Activated naive CD8-positive, alpha-beta T cell treated with anti-CD3 and anti-CD28 coated beads, Interleukin-2, amount 10 ng/mL, durations not matched to agents 7 days and 5 days (primary cell): Measurements from ENCODE around the gene TOE1. TPM values are rescaled to one million over a fixed set of nuclear protein-coding genes. Genes with fewer than 3 reads are reported as not detected.
"Not testable (repeated sequence)": the region's sequence is repeated elsewhere in the genome, so short reads cannot be mapped to it uniquely, and the experiment has no call there.

Experiments
- ATAC-seq: fragments of 150-1000 bp; cut with Tn5 transposase; one replicate; pipeline ENCODE4 v1.10.0; 2021; ENCODE audit warnings: low read depth, moderate library complexity
- POLR2A ChIA-PET: fragments of 350-600 bp; sonication (Branson Sonifier 250); formaldehyde crosslinking; loops from one replicate; lab custom pipeline; 2021; ENCODE audit warnings: antibody characterized with exemption; lab: Charles Lee
- DNase-seq: peaks from one replicate; pipeline ENCODE4 v3.0.0; 2021
- H3K27ac Mint-ChIP-seq: one replicate; pipeline ENCODE4 v1.8.0; 2022; ENCODE audit warnings: mild to moderate bottlenecking, mixed read lengths
- H3K27me3 Mint-ChIP-seq: one replicate; pipeline ENCODE4 v1.8.0; 2022; ENCODE audit warnings: mild to moderate bottlenecking, moderate library complexity, mixed read lengths
- H3K36me3 Mint-ChIP-seq: one replicate; pipeline ENCODE4 v1.8.0; 2021; ENCODE audit warnings: mild to moderate bottlenecking, mixed read lengths
- H3K4me1 Mint-ChIP-seq: one replicate; pipeline ENCODE4 v1.8.0; 2021; ENCODE audit warnings: mixed read lengths
- H3K4me3 Mint-ChIP-seq: one replicate; pipeline ENCODE4 v1.8.0; 2022; ENCODE audit warnings: mild to moderate bottlenecking, moderate library complexity, mixed read lengths
- H3K9me3 Mint-ChIP-seq: one replicate; pipeline ENCODE4 v1.8.0; 2021; ENCODE audit warnings: mixed read lengths
- total RNA-seq, 2 experiments: library from RNA; stranded (reverse); gene quantifications; one replicate each; pipeline ENCODE4 v1.2.3, GENCODE V29; 2021

Gene TOE1
- total RNA-seq, 2 experiments from 2014 or later, result 20.4 to 22.2 TPM

DNA sequence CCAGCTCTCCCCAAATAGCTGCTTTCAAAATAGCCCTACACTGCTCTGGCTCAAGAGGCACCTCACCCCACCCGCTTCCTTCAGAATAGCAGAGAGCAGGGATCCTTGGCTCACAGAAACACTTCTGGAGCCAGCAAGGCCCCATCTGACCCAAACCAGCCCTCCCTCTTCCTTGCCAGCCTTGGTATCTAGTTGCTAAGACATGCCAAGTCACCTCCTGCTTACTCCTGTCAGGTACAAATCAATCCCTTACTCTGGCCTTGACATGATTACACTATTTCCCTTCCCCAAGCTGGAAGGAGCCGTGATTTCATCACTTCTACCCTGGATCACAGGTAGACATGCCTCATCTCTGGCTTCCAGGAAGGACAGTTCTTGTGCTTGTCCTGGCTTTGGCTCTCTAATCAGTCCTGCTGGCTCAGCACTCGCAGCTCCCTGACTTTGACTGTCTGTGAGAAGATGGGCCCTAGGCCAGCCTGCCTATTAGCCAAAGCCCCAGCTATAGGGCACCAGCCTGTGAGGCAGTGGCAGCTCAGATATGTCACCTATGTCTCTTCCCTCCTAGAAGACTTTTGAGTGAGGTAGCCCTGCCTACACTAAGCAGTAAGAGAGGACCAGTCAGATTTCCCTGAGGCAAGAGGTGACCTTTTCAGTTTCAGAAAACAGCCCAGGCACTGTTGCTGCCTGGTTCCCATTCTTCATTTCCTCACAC lies 9.2 kb downstream of the TOE1 start:
- peaks cover 21% of the 10 kb centered on the region for H3K4me1 Mint-ChIP-seq
- H3K9me3 Mint-ChIP-seq, result no peaks in the 10 kb centered on the region
- no peak for ATAC-seq
- DNase-seq, result no peak
- H3K27ac Mint-ChIP-seq, result no peak overlapping the region
- H3K4me3 Mint-ChIP-seq, result no peak overlapping the region
- H3K27me3 Mint-ChIP-seq, result no peaks in the 10 kb centered on the region
- POLR2A ChIA-PET, result interaction anchor here (0.6 to 2.7 kb wide), 3 partner anchors 9 to 147 kb away, joined by 3 to 17 read pairs (median 6); partner anchors contain the start of genes MUTYH and TOE1
- H3K36me3 Mint-ChIP-seq, result no peaks in the 10 kb centered on the region

DNA sequence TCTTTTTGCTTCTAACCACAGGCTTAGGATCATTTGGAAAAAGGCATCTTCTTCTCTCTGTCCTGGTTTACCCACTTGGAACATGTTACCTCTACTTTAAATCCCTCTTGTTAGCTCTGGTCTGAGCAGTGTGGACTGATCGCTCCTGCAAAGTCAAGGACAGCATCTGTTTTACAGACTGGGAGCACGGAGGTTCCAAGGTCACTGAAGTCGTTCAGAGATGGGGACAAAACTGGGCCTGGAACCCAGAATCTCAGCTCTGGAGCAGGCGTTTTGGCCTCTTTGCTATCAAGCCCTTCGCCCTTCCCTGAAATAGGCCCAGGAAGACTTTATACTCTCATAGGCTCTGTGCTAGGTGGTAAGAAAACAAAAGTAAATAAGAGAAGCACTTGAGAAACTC lies 11.5 kb downstream of the TOE1 start:
- POLR2A ChIA-PET, result interaction anchor here (0.6 to 1.0 kb wide), 2 partner anchors 169 to 531 kb away, joined by 3 read pairs; no protein-coding TSS in a partner anchor
- no peak overlapping the region for H3K4me3 Mint-ChIP-seq
- DNase-seq (no peak), ATAC-seq (no peak)
- peaks cover 21% of the 10 kb centered on the region for H3K4me1 Mint-ChIP-seq
- H3K36me3 Mint-ChIP-seq, result no peaks in the 10 kb centered on the region
- no peaks in the 10 kb centered on the region for H3K27me3 Mint-ChIP-seq
- no peak overlapping the region for H3K27ac Mint-ChIP-seq
- no peaks in the 10 kb centered on the region for H3K9me3 Mint-ChIP-seq

- no peak for ATAC-seq
- no peak overlapping the region for H3K27ac Mint-ChIP-seq
- no peak for DNase-seq
- H3K4me3 Mint-ChIP-seq, result no peak overlapping the region
- H3K4me1 Mint-ChIP-seq, result peaks cover 19% of the 10 kb centered on the region
- H3K36me3 Mint-ChIP-seq, result no peaks in the 10 kb centered on the region
- no peaks in the 10 kb centered on the region for H3K27me3 Mint-ChIP-seq
- POLR2A ChIA-PET, result no interaction called here
- no peaks in the 10 kb centered on the region for H3K9me3 Mint-ChIP-seq
Measured at GRCh38 chr1:45353685-45354084, 13.7 kb downstream of the TOE1 start.

GRCh38 chr1:45354838-45355237 lies 14.9 kb downstream of the TOE1 start:
- no peak for ATAC-seq
- no peaks in the 10 kb centered on the region for H3K36me3 Mint-ChIP-seq
- no peaks in the 10 kb centered on the region for H3K9me3 Mint-ChIP-seq
- no peak overlapping the region for H3K4me3 Mint-ChIP-seq
- POLR2A ChIA-PET, result no interaction called here
- no peaks in the 10 kb centered on the region for H3K27me3 Mint-ChIP-seq
- H3K4me1 Mint-ChIP-seq, result peaks cover 16% of the 10 kb centered on the region
- H3K27ac Mint-ChIP-seq, result no peak overlapping the region
- no peak for DNase-seq

DNA sequence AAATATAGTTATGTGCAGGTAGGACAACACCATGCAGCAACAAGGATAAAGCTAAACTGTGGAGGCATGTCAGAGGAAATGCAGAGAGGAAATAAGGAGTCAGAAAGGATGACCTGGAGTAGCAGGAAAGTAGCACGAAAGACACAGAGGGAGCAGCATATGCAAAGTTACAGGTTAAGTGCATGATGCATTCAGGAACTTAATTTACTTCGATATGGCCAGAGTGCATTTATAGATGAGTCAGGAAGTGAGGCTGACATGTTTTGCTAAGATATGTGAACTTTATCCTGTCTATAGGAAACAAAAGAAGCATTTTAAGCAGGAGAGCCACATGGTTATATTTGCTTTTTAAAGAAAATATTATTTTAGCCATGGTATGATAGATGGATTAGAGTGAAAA lies 15.7 kb downstream of the TOE1 start:
- no peak for ATAC-seq
- Mint-ChIP-seq H3K27ac (no peak overlapping the region), H3K27me3 (no peaks in the 10 kb centered on the region), H3K36me3 (no peaks in the 10 kb centered on the region), H3K4me1 (peaks cover 14% of the 10 kb centered on the region), H3K4me3 (no peak overlapping the region), H3K9me3 (no peaks in the 10 kb centered on the region)
- DNase-seq, result no peak
- POLR2A ChIA-PET, result no interaction called here

DNA sequence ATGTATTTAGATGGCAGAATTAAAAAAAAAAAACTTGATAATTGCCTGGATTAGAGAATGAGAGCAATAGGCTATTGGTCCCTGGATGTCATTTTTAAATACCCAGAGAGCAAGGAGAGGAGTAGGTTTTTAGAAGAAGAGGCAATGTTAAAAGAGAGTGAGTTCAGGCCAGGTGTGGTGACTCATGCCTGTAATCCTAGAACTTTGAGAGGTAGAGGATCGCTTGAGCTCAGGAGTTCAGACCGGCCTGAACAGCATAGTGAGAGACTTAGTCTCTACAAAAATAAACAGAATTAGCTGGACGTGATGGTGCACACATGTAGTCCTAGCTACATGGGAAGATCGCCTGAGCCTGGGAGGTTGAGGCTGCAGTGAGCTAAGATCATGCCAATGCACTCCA lies 16.2 kb downstream of the TOE1 start:
- Mint-ChIP-seq H3K27ac (no peak overlapping the region), H3K4me3 (no peak overlapping the region), H3K36me3 (no peaks in the 10 kb centered on the region), H3K27me3 (no peaks in the 10 kb centered on the region), H3K9me3 (no peaks in the 10 kb centered on the region), H3K4me1 (peaks cover 13% of the 10 kb centered on the region)
- DNase-seq (no peak), ATAC-seq (no peak)
- POLR2A ChIA-PET, result no interaction called here

GRCh38 chr1:45359882-45360513 lies 20.0 kb downstream of the TOE1 start:
- Mint-ChIP-seq H3K36me3 (no peaks in the 10 kb centered on the region), H3K4me3 (no peak overlapping the region), H3K27me3 (no peaks in the 10 kb centered on the region), H3K4me1 (peaks cover 8% of the 10 kb centered on the region), H3K27ac (peak overlapping the region; percentile 5), H3K9me3 (no peaks in the 10 kb centered on the region)
- ATAC-seq, result peak; percentile 58
- DNase-seq, result no peak
- POLR2A ChIA-PET, result interaction anchor here (1.2 to 1.3 kb wide), 2 partner anchors 11 to 20 kb away, joined by 3 read pairs; partner anchors contain the start of genes MUTYH and TOE1

DNA sequence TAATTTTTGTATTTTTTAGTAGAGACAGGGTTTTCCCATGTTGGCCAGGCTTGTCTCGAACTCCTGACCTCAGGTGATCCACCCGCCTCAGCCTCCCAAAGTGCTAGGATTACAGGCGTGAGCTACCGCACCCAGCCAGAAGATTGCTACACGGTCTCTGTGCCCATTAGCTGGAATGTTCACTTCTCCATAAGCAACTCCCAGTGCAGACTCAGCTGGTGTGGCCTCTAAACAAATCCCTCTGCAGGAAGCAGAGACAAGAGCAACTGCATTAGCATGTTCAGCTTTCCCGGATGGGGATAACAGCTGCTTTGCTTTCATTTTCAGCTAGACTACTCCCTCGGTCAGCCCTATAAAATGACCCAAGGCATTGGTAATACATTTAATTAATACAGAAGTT lies 21.0 kb downstream of the TOE1 start:
- not testable (repeated sequence) for H3K4me1 Mint-ChIP-seq, DNase-seq, H3K4me3 Mint-ChIP-seq, H3K9me3 Mint-ChIP-seq, H3K27me3 Mint-ChIP-seq, ATAC-seq, H3K27ac Mint-ChIP-seq, H3K36me3 Mint-ChIP-seq
- POLR2A ChIA-PET, result interaction anchor here (0.6 to 1.3 kb wide), 3 partner anchors 12 to 139 kb away, joined by 3 to 5 read pairs (median 3); partner anchors contain the start of genes CCDC163 and MMACHC

DNA sequence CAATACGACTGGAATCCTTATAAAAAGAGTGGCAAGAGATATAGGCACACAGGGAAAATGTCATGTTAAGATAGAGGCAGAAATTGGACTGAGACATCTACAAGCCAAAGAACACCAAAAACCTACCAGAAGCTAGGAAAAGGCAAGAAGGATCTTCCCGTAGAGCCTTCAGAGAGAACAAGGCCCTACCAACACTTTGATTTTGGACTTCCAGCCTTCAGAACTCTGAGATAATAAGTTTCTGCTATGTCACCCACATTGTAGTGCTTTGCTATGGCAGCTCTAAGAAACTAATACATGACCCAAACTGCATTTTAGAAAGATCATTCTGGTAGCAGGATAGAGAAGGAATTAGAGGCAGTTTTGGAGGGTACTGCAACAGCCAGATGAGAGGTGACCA lies 24.3 kb downstream of the TOE1 start:
- ATAC-seq (no peak), DNase-seq (no peak)
- Mint-ChIP-seq H3K27me3 (no peaks in the 10 kb centered on the region), H3K9me3 (no peaks in the 10 kb centered on the region), H3K36me3 (no peaks in the 10 kb centered on the region), H3K4me3 (no peak overlapping the region), H3K4me1 (peaks cover 8% of the 10 kb centered on the region), H3K27ac (no peak overlapping the region)
- POLR2A ChIA-PET, result no interaction called here

DNA sequence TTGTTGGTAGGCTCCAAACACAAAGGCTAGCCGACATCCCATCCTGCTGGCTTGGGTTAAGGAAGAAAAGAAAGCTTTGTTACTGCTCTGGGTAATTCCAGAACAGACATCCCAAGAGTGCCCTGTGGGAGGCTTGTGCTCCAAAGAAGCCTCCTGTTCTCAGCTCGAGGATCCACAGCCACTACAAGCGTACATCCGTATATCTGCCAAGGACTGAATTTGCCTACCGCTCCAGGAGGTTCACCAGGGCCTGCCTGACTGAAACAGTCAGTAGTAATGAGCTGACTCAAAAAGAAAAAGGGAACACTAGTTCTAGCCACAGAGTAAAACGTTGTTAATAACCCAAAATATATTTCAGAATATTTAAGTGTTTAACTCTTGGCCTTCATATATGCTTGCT lies 25.1 kb downstream of the TOE1 start:
- no peaks in the 10 kb centered on the region for H3K27me3 Mint-ChIP-seq
- peaks cover 5% of the 10 kb centered on the region for H3K4me1 Mint-ChIP-seq
- peaks cover 1% of the 10 kb centered on the region for H3K36me3 Mint-ChIP-seq
- DNase-seq, result no peak
- no peaks in the 10 kb centered on the region for H3K9me3 Mint-ChIP-seq
- H3K4me3 Mint-ChIP-seq, result no peak overlapping the region
- no peak for ATAC-seq
- no peak overlapping the region for H3K27ac Mint-ChIP-seq
- POLR2A ChIA-PET, result no interaction called here

DNA sequence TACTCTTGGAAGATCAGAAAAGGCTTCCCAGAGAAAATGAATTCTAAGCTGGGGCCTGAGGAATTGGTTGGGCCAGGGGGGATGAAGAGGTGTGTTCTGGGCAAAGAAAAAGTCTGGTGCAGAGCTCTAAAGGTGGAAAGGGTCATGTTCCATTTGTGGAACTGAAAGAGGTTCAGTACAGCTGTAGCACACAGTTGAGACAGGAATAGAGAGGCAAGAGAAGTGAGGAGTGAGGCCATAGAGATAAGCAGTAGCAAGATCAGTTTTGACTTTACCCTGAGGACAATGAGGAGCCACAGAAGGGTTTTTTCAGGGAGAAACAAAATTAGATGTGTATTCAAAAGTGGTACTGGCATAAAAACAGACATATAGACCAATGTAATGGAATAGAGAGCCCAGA lies 30.6 kb downstream of the TOE1 start:
- ATAC-seq (no peak), DNase-seq (no peak)
- H3K36me3 Mint-ChIP-seq, result peaks cover 1% of the 10 kb centered on the region
- H3K4me1 Mint-ChIP-seq, result peaks cover 10% of the 10 kb centered on the region
- no peaks in the 10 kb centered on the region for H3K9me3 Mint-ChIP-seq
- H3K27me3 Mint-ChIP-seq, result no peaks in the 10 kb centered on the region
- no peak overlapping the region for H3K4me3 Mint-ChIP-seq
- peak overlapping the region; percentile 37 for H3K27ac Mint-ChIP-seq
- POLR2A ChIA-PET, result no interaction called here

GRCh38 chr1:45373573-45373972 lies 33.6 kb downstream of the TOE1 start:
- peaks cover 10% of the 10 kb centered on the region for H3K4me1 Mint-ChIP-seq
- peaks cover 3% of the 10 kb centered on the region for H3K36me3 Mint-ChIP-seq
- H3K9me3 Mint-ChIP-seq, result no peaks in the 10 kb centered on the region
- DNase-seq, result no peak
- no peak overlapping the region for H3K4me3 Mint-ChIP-seq
- H3K27me3 Mint-ChIP-seq, result no peaks in the 10 kb centered on the region
- POLR2A ChIA-PET, result no interaction called here
- ATAC-seq, result no peak
- H3K27ac Mint-ChIP-seq, result no peak overlapping the region

GRCh38 chr1:45375104-45376090 lies 35.4 kb downstream of the TOE1 start:
- Mint-ChIP-seq H3K4me3 (no peak overlapping the region), H3K27ac (no peak overlapping the region), H3K27me3 (no peaks in the 10 kb centered on the region), H3K36me3 (peaks cover 2% of the 10 kb centered on the region), H3K9me3 (no peaks in the 10 kb centered on the region), H3K4me1 (peaks cover 10% of the 10 kb centered on the region)
- no peak for DNase-seq
- no peak for ATAC-seq
- POLR2A ChIA-PET, result no interaction called here
